T47D (cell line): ENCODE measurements around the gene SDK1.

Source experiments
- DNase-seq, 2 experiments: peaks; one replicate each; pipeline versions ENCODE4 v3.0.0 to v3.0.0-alpha.2; 2011 to 2012; ENCODE audit warnings: low read depth in 1 of 2, low spot score in 1 of 2
- JUND ChIP-seq: IDR thresholded peaks from 2 replicates; pipeline ENCODE4 v1.6.1; 2012; ENCODE audit warnings: low read depth
- in situ Hi-C: cut with HindIII; loops from 2 replicates; pipeline ENCODE4 v1.10.0; 2016; ENCODE audit warnings: low sequenced_read_pairs, low pct_unique_long_range_greater_than_20kb

The SDK1 gene

DNA sequence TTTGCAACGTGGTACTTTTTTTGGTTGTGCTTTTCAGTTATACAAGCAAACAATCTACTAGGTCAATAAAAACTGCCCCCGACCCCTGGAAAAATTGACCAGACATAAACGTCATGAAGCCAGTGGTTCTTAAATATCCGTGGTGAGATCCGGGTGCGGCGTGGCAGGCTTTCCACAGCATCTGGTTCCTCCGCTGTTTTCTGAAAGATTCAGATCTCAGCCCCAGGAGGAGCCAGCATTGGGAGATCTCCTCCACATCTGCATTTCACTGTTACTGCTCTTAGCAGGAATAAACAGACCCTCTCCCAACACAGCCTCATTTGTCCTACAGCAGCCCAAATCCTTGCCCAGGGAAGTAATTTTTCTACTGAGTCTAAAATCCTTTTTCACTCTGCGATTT, 716.7 kb downstream of the SDK1 start:
- DNase-seq = no peak
- TF ChIP-seq JUND = no peak
- in situ Hi-C loops = no loop called here

DNA sequence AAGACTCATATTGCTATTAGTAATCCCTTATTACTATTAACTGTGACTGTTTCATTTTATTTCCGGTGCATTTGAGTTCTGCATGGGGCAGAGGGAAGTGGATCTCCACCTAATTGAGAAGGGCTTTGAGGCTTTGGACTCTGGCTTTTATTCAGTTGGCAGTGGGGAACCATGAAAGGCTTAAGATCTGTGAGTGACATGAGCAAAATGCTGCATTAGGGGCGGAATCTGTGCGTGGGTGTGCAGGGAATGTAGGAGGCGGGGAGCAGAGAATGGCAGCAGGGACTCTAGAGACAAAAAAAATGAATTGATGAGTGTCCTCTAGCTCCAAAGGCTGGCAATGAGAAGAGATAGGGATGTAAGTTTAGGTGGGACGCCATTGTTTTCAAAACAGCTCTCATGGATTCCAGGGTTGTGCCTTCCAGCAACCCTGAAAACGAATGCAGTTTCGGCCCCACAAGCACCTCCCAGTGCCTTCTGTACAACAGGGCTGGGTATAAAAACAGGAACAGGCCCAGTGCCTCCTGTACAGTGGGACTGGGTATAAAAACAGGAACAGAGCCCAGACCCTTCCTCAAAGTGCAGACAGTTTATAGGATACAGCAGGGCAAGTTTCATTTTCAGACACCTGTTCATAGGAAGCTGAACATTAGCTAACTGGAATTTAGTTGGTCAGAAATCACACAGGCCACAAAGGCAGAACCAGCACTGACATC, 717.7 kb downstream of the SDK1 start:
- in situ Hi-C loops = no loop called here
- no peak for TF ChIP-seq JUND
- no peak for DNase-seq

DNA sequence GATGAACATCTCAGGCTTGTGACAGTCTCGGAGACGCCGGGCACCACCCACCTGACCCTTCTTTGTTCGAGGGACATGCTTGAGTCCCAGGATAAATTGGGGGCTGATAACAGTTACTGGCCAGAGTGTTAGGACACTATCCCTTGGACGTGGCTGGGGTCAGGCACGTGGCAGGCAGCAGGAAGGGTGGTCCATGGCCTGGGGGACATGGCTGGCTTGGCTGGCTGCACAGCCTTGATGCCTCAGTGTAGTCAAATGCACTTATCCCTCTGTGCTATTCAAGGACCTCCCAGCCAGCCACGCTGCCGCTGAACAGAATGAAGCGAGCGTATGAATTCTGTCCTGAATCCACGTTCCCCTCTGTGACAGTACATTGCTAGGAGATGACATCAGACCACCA, 719.0 kb downstream of the SDK1 start:
- TF ChIP-seq JUND = no peak
- in situ Hi-C loops = no loop called here
- DNase-seq = no peak

DNA sequence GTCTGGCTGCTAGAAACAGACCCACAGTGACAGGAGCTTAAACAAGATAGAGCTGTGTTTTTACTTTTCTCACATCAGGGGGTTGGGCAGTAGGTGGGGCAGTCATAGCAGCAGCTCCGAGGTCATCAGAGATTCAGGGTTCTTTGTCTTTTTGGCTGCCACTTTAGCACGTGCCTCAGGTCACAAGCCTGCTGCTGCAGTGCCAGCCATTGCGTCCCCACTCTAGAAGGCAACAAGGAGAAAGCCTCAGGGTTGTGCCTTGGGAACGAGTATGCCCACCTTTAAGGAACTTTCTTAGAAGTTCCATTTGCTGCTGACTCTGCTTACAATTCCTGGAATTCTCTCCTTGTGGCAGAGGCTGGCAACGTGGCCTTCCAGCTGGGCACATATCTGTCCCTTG, 720.4 kb downstream of the SDK1 start:
- no peak for DNase-seq
- in situ Hi-C loops = no loop called here
- no peak for TF ChIP-seq JUND

DNA sequence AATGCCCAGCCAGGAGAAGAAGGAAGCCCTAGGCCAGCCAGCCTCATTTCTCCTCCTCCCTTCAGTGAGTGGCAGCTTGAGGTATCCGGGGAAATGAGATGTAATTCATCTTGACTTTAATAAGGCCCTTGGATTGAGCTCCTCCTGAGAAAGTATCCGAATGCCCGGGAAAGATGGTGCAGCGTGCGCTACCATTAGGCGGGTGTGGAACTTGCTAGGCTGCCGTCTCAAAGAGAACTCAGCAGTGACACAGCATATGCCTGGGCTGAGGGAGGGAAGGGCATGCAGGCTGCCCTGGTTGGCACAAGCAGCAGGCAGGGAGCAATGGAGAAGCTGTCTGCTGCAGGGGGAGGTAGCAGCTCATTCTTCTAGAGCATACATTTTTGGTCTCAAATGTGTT, 721.2 kb downstream of the SDK1 start:
- DNase-seq = no peak
- in situ Hi-C loops = no loop called here
- TF ChIP-seq JUND = no peak

DNA sequence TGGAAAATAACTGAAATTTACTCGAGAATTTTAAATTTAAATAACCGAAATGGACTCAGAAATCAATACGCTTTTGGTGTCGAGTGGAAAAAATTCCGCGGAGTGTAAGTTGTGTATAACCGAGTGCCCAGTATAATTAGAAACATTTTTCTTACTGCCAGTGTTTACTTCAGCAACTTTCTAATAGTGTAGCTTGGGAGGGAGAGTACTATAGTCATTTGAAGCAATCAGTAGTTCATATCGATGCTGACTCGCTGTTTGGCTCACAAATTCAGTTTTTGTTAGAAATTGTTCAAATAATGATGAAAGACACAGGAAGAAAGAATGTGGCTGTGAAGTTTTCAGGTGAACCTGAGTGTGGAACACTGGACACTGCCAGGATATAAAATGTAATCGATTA, 722.5 kb downstream of the SDK1 start:
- in situ Hi-C loops = no loop called here
- DNase-seq = no peak
- TF ChIP-seq JUND = no peak

DNA sequence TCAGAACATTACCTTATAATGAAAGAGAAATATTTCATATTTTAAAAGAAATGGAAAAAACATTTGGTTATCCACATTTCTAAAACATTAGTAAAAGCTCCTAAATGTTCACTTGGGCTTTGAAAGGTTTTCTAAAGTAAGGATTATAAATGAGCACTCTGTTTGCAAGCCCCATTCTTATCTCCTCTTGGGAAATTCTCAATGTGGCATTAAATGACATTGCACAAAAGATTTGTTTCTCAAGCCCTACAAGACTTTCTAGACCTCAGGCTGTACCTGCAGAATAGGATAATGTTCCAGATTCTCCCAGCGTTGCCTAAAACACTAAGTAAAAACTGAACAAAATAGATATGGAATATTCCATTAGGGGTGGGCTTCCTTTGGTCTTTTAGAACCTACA, 723.1 kb downstream of the SDK1 start:
- no peak for DNase-seq
- TF ChIP-seq JUND = no peak
- in situ Hi-C loops = no loop called here

DNA sequence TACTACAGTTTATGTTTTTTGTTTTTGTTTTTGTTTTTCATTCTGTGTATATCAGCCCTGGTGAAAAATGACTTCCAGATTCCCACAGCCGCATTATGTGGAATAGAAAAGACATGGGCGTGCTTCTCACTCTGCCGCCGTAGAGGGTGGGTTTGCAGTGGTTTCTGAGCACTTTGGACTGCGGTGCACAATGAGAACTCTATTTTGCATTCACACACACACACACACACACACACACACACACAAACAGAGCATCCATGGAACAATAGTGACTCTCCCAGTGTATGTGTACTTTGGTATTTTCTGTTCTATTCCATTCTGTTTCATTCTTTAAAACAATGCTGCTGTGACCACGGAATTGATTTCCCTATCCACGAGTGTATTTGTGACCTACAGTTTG, 723.8 kb downstream of the SDK1 start:
- DNase-seq = no peak
- in situ Hi-C loops = no loop called here
- TF ChIP-seq JUND = no peak

DNA sequence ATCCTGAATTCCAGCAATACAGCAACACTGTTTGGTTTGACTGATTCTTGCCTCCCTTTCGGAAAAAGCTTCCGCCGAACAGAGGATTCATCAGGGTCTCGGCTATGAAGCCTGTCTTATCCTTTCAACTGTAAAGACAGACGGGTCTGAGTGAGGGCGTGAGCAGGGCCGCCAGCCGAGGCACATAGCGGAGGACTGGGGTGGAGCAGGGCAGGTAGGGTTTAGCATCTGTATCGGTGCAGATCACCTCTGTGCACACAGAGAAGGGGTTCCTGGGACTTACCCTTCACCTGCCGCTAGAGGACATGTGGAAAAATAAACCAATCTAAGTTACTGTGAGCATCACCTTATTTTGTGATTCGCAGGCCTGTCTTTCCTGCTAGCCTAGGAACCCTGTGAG, 724.2 kb downstream of the SDK1 start:
- DNase-seq = no peak
- no peak for TF ChIP-seq JUND
- in situ Hi-C loops = no loop called here

DNA sequence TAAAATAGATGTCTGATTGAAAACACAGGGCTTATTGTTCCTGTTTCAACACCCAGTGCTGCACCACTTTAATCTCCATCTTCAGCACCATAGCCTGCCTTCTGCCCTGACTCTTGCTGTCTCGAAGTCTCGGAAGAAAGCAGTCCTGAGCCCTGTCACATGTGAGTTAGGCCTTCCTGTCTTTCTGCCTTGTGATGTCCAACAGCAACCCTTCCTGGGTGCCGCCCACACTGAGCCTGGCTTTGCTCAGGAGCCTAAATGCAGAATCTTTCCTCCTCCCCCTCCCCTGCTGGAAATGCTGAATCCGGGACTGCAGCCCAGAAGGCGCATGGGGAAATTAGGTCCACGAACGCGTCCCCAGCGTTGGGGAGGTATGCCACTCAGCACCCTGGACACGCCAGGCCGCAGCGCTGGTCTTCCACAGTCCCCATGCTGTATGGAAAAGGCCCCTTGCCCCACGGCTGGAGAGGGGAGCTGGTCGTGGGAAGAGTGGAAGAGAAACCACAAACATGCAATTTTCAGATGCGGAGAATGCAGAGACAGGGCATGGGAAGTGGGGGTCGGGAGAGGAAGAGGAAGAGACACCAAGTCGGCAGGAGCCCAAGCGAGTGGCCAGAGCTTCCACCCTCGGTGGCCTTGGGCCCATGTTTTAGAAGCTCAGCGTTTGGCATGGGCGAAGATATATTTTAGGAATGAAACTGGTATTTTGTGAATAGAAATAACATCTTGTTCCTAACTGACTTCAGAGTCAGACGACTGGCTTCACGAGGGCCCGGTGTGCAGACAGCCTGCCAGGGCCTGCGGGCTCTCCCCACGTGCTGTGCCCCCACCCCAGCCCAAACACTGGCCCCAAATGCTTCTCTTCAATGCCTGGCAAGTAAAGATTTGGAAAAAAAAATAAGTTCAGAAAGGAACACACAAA, 724.9 kb downstream of the SDK1 start:
- no peak for DNase-seq
- TF ChIP-seq JUND = no peak
- in situ Hi-C loops = no loop called here

DNA sequence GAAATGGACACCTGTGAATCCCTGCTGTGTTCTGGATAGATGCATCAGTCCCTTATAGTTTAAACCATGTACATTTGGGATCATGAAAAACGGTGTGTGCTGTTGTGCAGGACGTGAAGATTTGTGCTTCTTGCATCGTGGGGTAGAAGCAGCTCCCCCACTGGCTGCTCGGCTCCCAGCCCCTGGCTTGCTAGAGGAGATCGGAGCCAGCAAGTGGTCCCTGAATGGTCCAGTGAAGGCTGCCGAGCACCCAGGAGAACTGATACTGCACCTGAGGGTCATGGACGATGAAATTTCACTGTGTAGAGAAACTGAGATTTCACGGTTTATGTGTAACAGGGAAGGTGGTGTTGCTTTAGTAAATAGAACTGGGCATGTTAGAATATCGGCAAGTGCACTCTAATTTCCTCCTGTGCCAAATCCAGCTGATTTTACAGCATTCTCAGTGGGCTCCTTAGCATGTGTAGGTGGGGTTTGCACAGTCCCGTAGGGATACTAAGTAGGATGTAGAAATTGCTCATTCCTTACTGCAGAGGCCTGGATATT, 726.0 kb downstream of the SDK1 start:
- no peak for DNase-seq
- in situ Hi-C loops = no loop called here
- TF ChIP-seq JUND = no peak

DNA sequence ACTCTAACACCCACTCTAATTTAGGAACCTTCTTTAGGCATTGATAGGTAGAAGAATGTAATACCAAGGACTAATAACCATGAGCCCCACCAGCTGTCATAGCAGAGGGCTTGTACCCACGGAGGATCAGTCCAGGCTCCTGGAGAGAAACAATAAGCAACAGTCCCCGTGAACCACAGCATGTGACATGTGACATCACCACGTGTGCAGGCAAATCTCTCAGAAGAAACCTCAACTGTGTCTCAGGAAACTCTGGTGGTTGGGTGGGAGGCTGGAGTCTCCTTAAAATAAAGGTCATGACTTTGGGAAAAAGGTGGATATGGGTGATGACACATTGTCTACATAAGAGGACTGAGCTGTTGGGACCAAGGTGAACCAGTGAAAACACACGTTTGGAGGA, 727.2 kb downstream of the SDK1 start:
- TF ChIP-seq JUND = no peak
- no peak for DNase-seq
- in situ Hi-C loops = no loop called here

DNA sequence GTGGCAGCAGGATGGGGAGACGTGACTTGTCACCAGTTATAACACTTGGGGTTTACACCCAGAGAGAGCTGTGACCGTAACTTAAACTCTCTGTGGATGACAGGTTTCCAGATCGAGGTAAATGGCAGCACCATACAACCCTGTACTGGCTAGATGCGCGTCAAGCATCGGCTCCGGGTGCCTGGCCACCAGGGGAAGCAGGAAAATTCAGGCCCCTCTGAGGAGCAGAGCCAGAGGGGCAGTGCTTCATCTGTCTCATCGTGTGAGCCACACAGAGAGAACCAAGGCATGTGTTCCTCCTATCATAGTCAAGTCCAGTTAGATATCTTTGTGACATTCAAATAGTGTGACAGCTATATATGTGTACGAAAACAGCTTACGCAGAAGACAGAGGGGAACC, 728.9 kb downstream of the SDK1 start:
- in situ Hi-C loops = no loop called here
- no peak for TF ChIP-seq JUND

More for the DNA sequence above, 728.9 kb downstream of the SDK1 start:
- no peak for DNase-seq
